HG03139 (cell line): ENCODE measurements around the gene SLITRK2.

ENCODE experiments used
- ATAC-seq: cut with Tn5 transposase; IDR thresholded peaks from one replicate; pipeline ENCODE4 v1.9.1; 2021; ENCODE audit not compliant: unreplicated experiment

The SLITRK2 gene

GRCh38 chrX:145817331-145818185 lies at the start of gene SLITRK2:
Gene SLITRK2 (plus strand): TSS chrX:145817829. CDS start chrX:145822426, 4,597 bp downstream.
- no peak for ATAC-seq

- no peak for ATAC-seq
Measured at GRCh38 chrX:145773006-145773405, 44.6 kb upstream of the SLITRK2 start.

- no peak for ATAC-seq
Measured at GRCh38 chrX:145792281-145792680, 25.3 kb upstream of the SLITRK2 start.

GRCh38 chrX:145803508-145803907 lies 14.1 kb upstream of the SLITRK2 start:
- ATAC-seq, result no peak

GRCh38 chrX:145813081-145813480 lies 4.5 kb upstream of the SLITRK2 start:
- no peak for ATAC-seq

GRCh38 chrX:145816601-145817315 lies 871 bp upstream of the SLITRK2 start:
- no peak for ATAC-seq

GRCh38 chrX:145818186-145819113 lies 821 bp downstream of the SLITRK2 start:
- no peak for ATAC-seq

- ATAC-seq, result no peak
Measured at GRCh38 chrX:145820825-145821224, 3.2 kb downstream of the SLITRK2 start.

- no peak for ATAC-seq
Measured at GRCh38 chrX:145821291-145821897, 3.8 kb downstream of the SLITRK2 start.

GRCh38 chrX:145821898-145822571 lies 4.4 kb downstream of the SLITRK2 start:
- ATAC-seq, result no peak

- no peak for ATAC-seq
Measured at GRCh38 chrX:145823132-145823531, 5.5 kb downstream of the SLITRK2 start.

GRCh38 chrX:145825896-145826295 lies 8.3 kb downstream of the SLITRK2 start:
- ATAC-seq, result no peak

- ATAC-seq, result no peak
Measured at GRCh38 chrX:145826466-145826865, 8.8 kb downstream of the SLITRK2 start.

- no peak for ATAC-seq
Measured at GRCh38 chrX:145832796-145833195, 15.2 kb downstream of the SLITRK2 start.

- no peak for ATAC-seq
Measured at GRCh38 chrX:145840531-145840930, 22.9 kb downstream of the SLITRK2 start.

GRCh38 chrX:145843146-145843904 lies 25.7 kb downstream of the SLITRK2 start:
- ATAC-seq, result no peak

GRCh38 chrX:145844886-145845285 lies 27.3 kb downstream of the SLITRK2 start:
- no peak for ATAC-seq

- no peak for ATAC-seq
Measured at GRCh38 chrX:145848448-145848847, 30.8 kb downstream of the SLITRK2 start.

- no peak for ATAC-seq
Measured at GRCh38 chrX:145848857-145849256, 31.2 kb downstream of the SLITRK2 start.
